ENCODE measurements around the gene CCDC187.

DNA sequence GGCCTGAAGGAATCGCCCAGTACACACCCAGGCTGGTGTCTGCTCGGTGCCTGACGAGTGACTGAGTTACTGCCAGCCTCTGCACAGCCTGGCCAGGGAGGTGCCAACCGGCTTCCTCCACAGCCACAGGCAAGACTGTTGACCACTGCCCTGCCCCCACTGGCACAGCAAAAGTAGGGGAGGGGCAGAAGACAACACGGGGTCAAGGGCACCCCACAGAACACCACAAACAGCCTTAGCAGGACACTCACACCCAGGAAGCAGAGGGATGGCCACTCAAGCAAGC lies 98.2 kb downstream of the CCDC187 start:
- TF ChIP-seq, protein P1, sequence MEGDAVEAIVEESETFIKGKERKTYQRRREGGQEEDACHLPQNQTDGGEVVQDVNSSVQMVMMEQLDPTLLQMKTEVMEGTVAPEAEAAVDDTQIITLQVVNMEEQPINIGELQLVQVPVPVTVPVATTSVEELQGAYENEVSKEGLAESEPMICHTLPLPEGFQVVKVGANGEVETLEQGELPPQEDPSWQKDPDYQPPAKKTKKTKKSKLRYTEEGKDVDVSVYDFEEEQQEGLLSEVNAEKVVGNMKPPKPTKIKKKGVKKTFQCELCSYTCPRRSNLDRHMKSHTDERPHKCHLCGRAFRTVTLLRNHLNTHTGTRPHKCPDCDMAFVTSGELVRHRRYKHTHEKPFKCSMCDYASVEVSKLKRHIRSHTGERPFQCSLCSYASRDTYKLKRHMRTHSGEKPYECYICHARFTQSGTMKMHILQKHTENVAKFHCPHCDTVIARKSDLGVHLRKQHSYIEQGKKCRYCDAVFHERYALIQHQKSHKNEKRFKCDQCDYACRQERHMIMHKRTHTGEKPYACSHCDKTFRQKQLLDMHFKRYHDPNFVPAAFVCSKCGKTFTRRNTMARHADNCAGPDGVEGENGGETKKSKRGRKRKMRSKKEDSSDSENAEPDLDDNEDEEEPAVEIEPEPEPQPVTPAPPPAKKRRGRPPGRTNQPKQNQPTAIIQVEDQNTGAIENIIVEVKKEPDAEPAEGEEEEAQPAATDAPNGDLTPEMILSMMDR (IDR thresholded peaks at IDR 0.05) = no peak
- no peak for TF ChIP-seq EZH2 (IDR thresholded peaks at IDR 0.05)
